Transverse colon (tissue), 3 donors: ENCODE data around the gene ZNF853.

Experiments
- POLR2A ChIP-seq: fragments of 450-650 bp; IDR thresholded peaks from one replicate; pipeline ENCODE4 v1.6.1; 2016; ENCODE audit warnings: antibody characterized with exemption, mild to moderate bottlenecking, moderate library complexity
- TF ChIP-seq, protein P1 (sequence below), 5 experiments: fragments of 200-600 bp in 3 of 5; fragments of 450-650 bp in 2 of 5; sonication (generic) in 3 of 5; IDR thresholded peaks; 1 replicate in 2 of 5; 2 replicates in 3 of 5; pipeline ENCODE4 v1.5.1; 2016 to 2017; ENCODE audit warnings: antibody characterized with exemption in 5 of 5, inconsistent platforms in 3 of 5, mild to moderate bottlenecking in 2 of 5, moderate library complexity in 1 of 5

DNA sequence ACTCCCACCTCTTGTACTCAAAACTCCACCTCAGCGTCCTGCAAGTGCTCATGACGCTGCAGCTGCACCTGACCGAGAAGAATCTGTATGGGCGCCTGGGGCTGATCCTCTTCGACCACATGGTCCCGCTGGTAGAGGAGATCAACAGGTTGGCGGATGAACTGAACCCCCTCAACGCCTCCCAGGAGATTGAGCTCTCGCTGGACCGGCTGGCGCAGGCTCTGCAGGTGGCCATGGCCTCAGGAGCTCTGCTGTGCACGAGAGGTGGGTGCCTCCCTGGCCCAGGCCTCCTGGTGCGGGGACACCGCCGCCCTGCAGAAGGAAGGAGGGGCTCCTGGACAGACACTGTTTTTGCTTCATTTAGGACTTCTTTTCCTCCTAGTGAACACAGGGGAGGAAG, 15.3 kb upstream of the ZNF853 start:
- TF ChIP-seq POLR2A = no peak
- TF ChIP-seq, protein P1, sequence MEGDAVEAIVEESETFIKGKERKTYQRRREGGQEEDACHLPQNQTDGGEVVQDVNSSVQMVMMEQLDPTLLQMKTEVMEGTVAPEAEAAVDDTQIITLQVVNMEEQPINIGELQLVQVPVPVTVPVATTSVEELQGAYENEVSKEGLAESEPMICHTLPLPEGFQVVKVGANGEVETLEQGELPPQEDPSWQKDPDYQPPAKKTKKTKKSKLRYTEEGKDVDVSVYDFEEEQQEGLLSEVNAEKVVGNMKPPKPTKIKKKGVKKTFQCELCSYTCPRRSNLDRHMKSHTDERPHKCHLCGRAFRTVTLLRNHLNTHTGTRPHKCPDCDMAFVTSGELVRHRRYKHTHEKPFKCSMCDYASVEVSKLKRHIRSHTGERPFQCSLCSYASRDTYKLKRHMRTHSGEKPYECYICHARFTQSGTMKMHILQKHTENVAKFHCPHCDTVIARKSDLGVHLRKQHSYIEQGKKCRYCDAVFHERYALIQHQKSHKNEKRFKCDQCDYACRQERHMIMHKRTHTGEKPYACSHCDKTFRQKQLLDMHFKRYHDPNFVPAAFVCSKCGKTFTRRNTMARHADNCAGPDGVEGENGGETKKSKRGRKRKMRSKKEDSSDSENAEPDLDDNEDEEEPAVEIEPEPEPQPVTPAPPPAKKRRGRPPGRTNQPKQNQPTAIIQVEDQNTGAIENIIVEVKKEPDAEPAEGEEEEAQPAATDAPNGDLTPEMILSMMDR (IDR thresholded peaks at IDR 0.05) = no peak
